Thyroid gland (tissue), 4 donors: ENCODE results near the gene PACS2. TPM values are rescaled to one million over a fixed set of nuclear protein-coding genes. Genes with fewer than 3 reads are reported as not detected.
"Not testable (repeated sequence)": the region's sequence is repeated elsewhere in the genome, so short reads cannot be mapped to it uniquely, and the experiment has no call there.

Experiments
- DNase-seq, 2 donors: peaks; one replicate each; pipeline ENCODE4 v3.0.0-alpha.2; 2019
- H3K27ac ChIP-seq, 3 donors: fragments of 200-600 bp; sonication (generic); 1 replicate in 2 of 3; 2 replicates in 1 of 3; pipeline ENCODE4 v1.5.1; 2016 to 2019; ENCODE audit warnings: mild to moderate bottlenecking in 1 of 3, moderate library complexity in 1 of 3
- H3K27me3 ChIP-seq: fragments of 200-600 bp; sonication (generic); one replicate; pipeline ENCODE4 v1.5.1; 2019
- H3K36me3 ChIP-seq, 2 donors: fragments of 200-600 bp; sonication (generic); one replicate each; pipeline ENCODE4 v1.5.1; 2016 to 2019
- H3K4me1 ChIP-seq, 2 donors: fragments of 200-600 bp; sonication (generic); one replicate each; pipeline ENCODE4 v1.5.1; 2017 to 2019
- H3K4me3 ChIP-seq, 3 donors: fragments of 200-600 bp; sonication (generic); replicated peaks in 1 of 3; 1 replicate in 2 of 3; 2 replicates in 1 of 3; pipeline ENCODE4 v1.5.1; 2016; ENCODE audit warnings: mild to moderate bottlenecking in 1 of 3
- H3K9me3 ChIP-seq: fragments of 200-600 bp; sonication (generic); one replicate; pipeline ENCODE4 v1.5.1; 2017
- POLR2A ChIP-seq, 2 donors: fragments of 450-650 bp; IDR thresholded peaks; one replicate each; pipeline ENCODE4 v1.6.1; 2017; ENCODE audit warnings: antibody characterized with exemption in 2 of 2, mild to moderate bottlenecking in 2 of 2, moderate library complexity in 1 of 2
- WGBS, 2 donors: methylation state at CpG; one replicate each; pipeline ENCODE4 v1.1.5; 2017; 5-methylcytosine and 5-hydroxymethylcytosine counted together
- intact Hi-C: fragments of 100-400 bp; cut with DNase I; formaldehyde crosslinking; loops from one replicate; pipeline ENCODE4 v1.15.1; 2023
- total RNA-seq, 4 donors: library from RNA; depleted of rRNA; stranded (reverse); fragments of >200 nt; gene quantifications; one replicate each; pipeline ENCODE4 v1.2.3, GENCODE V29; 2016
- TF ChIP-seq, protein P1 (sequence below), 6 experiments: fragments of 200-600 bp in 3 of 6; fragments of 450-650 bp in 3 of 6; sonication (generic) in 3 of 6; IDR thresholded peaks; one replicate each; pipeline ENCODE4 v1.5.1; 2016 to 2019; ENCODE audit warnings: antibody characterized with exemption in 6 of 6, mild to moderate bottlenecking in 2 of 6, inconsistent platforms in 1 of 6, moderate library complexity in 1 of 6

Gene PACS2
- total RNA-seq, 4 donors from 2014 or later: 54.6 to 85.2 (median 72.1) TPM

GRCh38 chr14:105300542-105301102 lies 13.9 kb upstream of the PACS2 start, which contains the start of gene BRF1:
TSS of gene BRF1 (minus strand) at chr14:105301001. CDS start at chr14:105300629, 372 bp downstream.
- no peaks in the 10 kb centered on the region for H3K27me3 ChIP-seq
- TF ChIP-seq, protein P1, sequence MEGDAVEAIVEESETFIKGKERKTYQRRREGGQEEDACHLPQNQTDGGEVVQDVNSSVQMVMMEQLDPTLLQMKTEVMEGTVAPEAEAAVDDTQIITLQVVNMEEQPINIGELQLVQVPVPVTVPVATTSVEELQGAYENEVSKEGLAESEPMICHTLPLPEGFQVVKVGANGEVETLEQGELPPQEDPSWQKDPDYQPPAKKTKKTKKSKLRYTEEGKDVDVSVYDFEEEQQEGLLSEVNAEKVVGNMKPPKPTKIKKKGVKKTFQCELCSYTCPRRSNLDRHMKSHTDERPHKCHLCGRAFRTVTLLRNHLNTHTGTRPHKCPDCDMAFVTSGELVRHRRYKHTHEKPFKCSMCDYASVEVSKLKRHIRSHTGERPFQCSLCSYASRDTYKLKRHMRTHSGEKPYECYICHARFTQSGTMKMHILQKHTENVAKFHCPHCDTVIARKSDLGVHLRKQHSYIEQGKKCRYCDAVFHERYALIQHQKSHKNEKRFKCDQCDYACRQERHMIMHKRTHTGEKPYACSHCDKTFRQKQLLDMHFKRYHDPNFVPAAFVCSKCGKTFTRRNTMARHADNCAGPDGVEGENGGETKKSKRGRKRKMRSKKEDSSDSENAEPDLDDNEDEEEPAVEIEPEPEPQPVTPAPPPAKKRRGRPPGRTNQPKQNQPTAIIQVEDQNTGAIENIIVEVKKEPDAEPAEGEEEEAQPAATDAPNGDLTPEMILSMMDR (IDR thresholded peaks at IDR 0.05): no peak
- peak in 1 of 2 donors; percentile 83 for TF ChIP-seq POLR2A (IDR thresholded peaks at IDR 0.05)
- peak within 1 kb of the TSS; percentile 81 to 96 (median 96) for H3K27ac ChIP-seq
- DNase-seq: peak; percentile 96 to 97
- no peaks in the 10 kb centered on the region for H3K9me3 ChIP-seq
- intact Hi-C loops: no loop called here
- WGBS, 2 donors: 0% methylated on average over 8 of the region's 90 CpGs; no CpG with 5 or more reads in 1 of the 2 donors
- no peaks in the 10 kb centered on the region for H3K36me3 ChIP-seq
- H3K4me3 ChIP-seq: peak within 1 kb of the TSS; percentile 61 to 73 (median 72)
- H3K4me1 ChIP-seq: peaks cover 7 to 11% of the 10 kb centered on the region in 2 donors

- intact Hi-C loops: no loop called here
- Histone ChIP-seq H3K4me1 (peaks cover 7 to 11% of the 10 kb centered on the region in 2 donors), H3K36me3 (no peaks in the 10 kb centered on the region), H3K27ac (peak overlapping the region; percentile 81 to 96 (median 96)), H3K27me3 (no peaks in the 10 kb centered on the region), H3K9me3 (no peaks in the 10 kb centered on the region), H3K4me3 (peak overlapping the region; percentile 61 to 73 (median 72))
- WGBS, 2 donors: 5 to 16% methylated on average over 14 to 19 of the region's 65 CpGs
- peak; percentile 99 to 100 for DNase-seq
- peak in 1 of 2 donors; percentile 38 for TF ChIP-seq POLR2A (IDR thresholded peaks at IDR 0.05)
- TF ChIP-seq, protein P1 (IDR thresholded peaks at IDR 0.05): no peak
These were observed 13.2 kb upstream of the PACS2 start for GRCh38 chr14:105301103-105301914.

- H3K27me3 ChIP-seq, H3K36me3 ChIP-seq, intact Hi-C loops, DNase-seq, H3K9me3 ChIP-seq: not testable (repeated sequence)
- H3K4me1 ChIP-seq: peaks cover 7 to 11% of the 10 kb centered on the region in 2 donors
- 62 to 64% methylated on average over 7 to 11 of the region's 11 CpGs for WGBS, 2 donors
- peak overlapping the region in 2 of 3 donors; percentile 19 to 96 for H3K27ac ChIP-seq
- peak overlapping the region in 1 of 3 donors; percentile 61 for H3K4me3 ChIP-seq
These were observed 12.7 kb upstream of the PACS2 start for GRCh38 chr14:105301915-105302249.

- Histone ChIP-seq H3K27me3 (no peaks in the 10 kb centered on the region), H3K4me1 (peaks cover 7 to 10% of the 10 kb centered on the region in 2 donors), H3K27ac (no peak overlapping the region), H3K9me3 (no peaks in the 10 kb centered on the region), H3K36me3 (no peaks in the 10 kb centered on the region), H3K4me3 (no peak overlapping the region)
- 79 to 80% methylated on average over 6 of the region's 6 CpGs for WGBS, 2 donors
- TF ChIP-seq, protein P1 (IDR thresholded peaks at IDR 0.05): no peak
- no peak for TF ChIP-seq POLR2A (IDR thresholded peaks at IDR 0.05)
- intact Hi-C loops: no loop called here
- no peak for DNase-seq
These were observed 10.6 kb upstream of the PACS2 start for GRCh38 chr14:105303949-105304348.

DNA sequence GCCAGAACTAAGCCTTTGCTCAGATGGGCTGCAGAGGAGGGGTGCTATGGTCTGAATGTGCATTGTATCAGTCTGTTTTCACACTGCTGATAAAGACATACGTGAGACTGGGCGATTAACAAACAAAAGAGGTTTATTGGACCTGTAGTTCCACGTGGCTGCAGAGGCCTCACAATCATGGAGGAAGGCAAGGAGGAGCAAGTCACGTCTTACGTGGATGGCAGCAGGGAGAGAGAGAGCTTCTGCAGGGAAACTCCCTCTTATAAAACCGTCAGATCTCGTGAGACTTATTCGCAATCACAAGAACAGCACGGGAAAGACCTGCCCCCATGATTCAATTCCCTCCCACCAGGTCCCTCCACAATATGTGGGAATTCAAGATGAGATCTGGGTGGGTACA lies 10.0 kb upstream of the PACS2 start:
- WGBS, 2 donors: 89 to 90% methylated on average over 9 of the region's 9 CpGs
- H3K4me1 ChIP-seq: peaks cover 4 to 6% of the 10 kb centered on the region in 2 donors
- intact Hi-C loops: no loop called here

More for the DNA sequence above, 10.0 kb upstream of the PACS2 start:
- Histone ChIP-seq H3K9me3 (no peaks in the 10 kb centered on the region), H3K36me3 (no peaks in the 10 kb centered on the region), H3K4me3 (no peak overlapping the region), H3K27me3 (no peaks in the 10 kb centered on the region), H3K27ac (no peak overlapping the region)
- TF ChIP-seq POLR2A (IDR thresholded peaks at IDR 0.05): no peak
- TF ChIP-seq, protein P1 (IDR thresholded peaks at IDR 0.05): no peak
- no peak for DNase-seq
